ENCODE measurements around the gene ZNF146. TPM values are rescaled to one million over a fixed set of nuclear protein-coding genes. Genes with fewer than 3 reads are reported as not detected.

The ZNF146 gene
- total RNA-seq (ENCODE audit: low replicate concordance) = 78.7 and 94.9 TPM in 2 replicates

GRCh38 chr19:36214386-36215275 lies at the start of gene ZNF146, which contains the start of gene ZNF565:
Gene ZNF146, plus strand, starts transcription at chr19:36215106. Its CDS starts 21,335 bp downstream, at chr19:36236441.
Gene ZNF565, minus strand, starts transcription at chr19:36214665. Its CDS starts 12,680 bp downstream, at chr19:36201985.

Other genes starting within 250 kb of the ZNF146 start
- gene SDHAF1, start 219.9 kb upstream of the ZNF146 start, total RNA-seq (ENCODE audit: low replicate concordance) = 6.8 and 13.5 TPM in 2 replicates
- 0.08 TPM in 1 of 2 replicates, not detected in the other for gene SYNE4, start 206.3 kb upstream of the ZNF146 start, total RNA-seq (ENCODE audit: low replicate concordance)
- gene ALKBH6, start 200.9 kb upstream of the ZNF146 start, total RNA-seq (ENCODE audit: low replicate concordance) = 5.4 and 15.6 TPM in 2 replicates
- 3.7 and 12.8 TPM in 2 replicates for gene CLIP3, start 182.2 kb upstream of the ZNF146 start, total RNA-seq (ENCODE audit: low replicate concordance)
- 1.1 and 2.8 TPM in 2 replicates for gene THAP8, start 160.8 kb upstream of the ZNF146 start, total RNA-seq (ENCODE audit: low replicate concordance)
- gene WDR62, start 160.2 kb upstream of the ZNF146 start, total RNA-seq (ENCODE audit: low replicate concordance) = 0.12 and 1.1 TPM in 2 replicates
- gene OVOL3, start 104.0 kb upstream of the ZNF146 start, total RNA-seq (ENCODE audit: low replicate concordance) = not detected in 2 replicates
- 131 and 194 TPM in 2 replicates for gene POLR2I, start 100.2 kb upstream of the ZNF146 start, total RNA-seq (ENCODE audit: low replicate concordance)
- gene TBCB, start 99.6 kb upstream of the ZNF146 start, total RNA-seq (ENCODE audit: low replicate concordance) = 315 and 328 TPM in 2 replicates
- 535 and 598 TPM in 2 replicates for gene CAPNS1, start 75.0 kb upstream of the ZNF146 start, total RNA-seq (ENCODE audit: low replicate concordance)
- gene COX7A1, start 62.7 kb upstream of the ZNF146 start, total RNA-seq (ENCODE audit: low replicate concordance) = 50.9 and 81.3 TPM in 2 replicates
- 5.0 and 10.2 TPM in 2 replicates for gene ZNF565, start 441 bp upstream of the ZNF146 start, total RNA-seq (ENCODE audit: low replicate concordance)
- 2.9 and 6.6 TPM in 2 replicates for gene ZFP14, start 164.1 kb downstream of the ZNF146 start, total RNA-seq (ENCODE audit: low replicate concordance)
- gene ZFP82, start 203.5 kb downstream of the ZNF146 start, total RNA-seq (ENCODE audit: low replicate concordance) = 4.9 and 5.9 TPM in 2 replicates